HG03575 (cell line): Measurements from ENCODE around the gene KCNIP4.

Experiments
- ATAC-seq: cut with Tn5 transposase; IDR thresholded peaks from one replicate; pipeline ENCODE4 v1.9.1; 2021; ENCODE audit not compliant: unreplicated experiment, insufficient number of reproducible peaks, low FRiP score; ENCODE audit errors: extremely low read depth

The KCNIP4 gene

GRCh38 chr4:20723463-20723862 lies 1225.1 kb downstream of the KCNIP4 start:
- no peak for ATAC-seq

- ATAC-seq, result no peak
These were observed 1225.6 kb downstream of the KCNIP4 start for GRCh38 chr4:20723019-20723418.

- ATAC-seq, result no peak
These were observed 1237.2 kb downstream of the KCNIP4 start for GRCh38 chr4:20711335-20711734.

GRCh38 chr4:20700007-20700761 lies 1248.4 kb downstream of the KCNIP4 start, which contains the start of gene PACRGL:
Gene PACRGL (plus strand): TSS chr4:20700458. CDS start chr4:20704482, 4,024 bp downstream.
- ATAC-seq, result peak; percentile 94

- no peak for ATAC-seq
These were observed 1249.8 kb downstream of the KCNIP4 start for GRCh38 chr4:20698820-20699219.

GRCh38 chr4:20698382-20698781 lies 1250.2 kb downstream of the KCNIP4 start:
- ATAC-seq, result no peak

- ATAC-seq, result no peak
These were observed 1251.8 kb downstream of the KCNIP4 start for GRCh38 chr4:20696815-20697214.

GRCh38 chr4:20687864-20688263 lies 1260.7 kb downstream of the KCNIP4 start:
- ATAC-seq, result no peak

GRCh38 chr4:20684852-20685763 lies 1263.5 kb downstream of the KCNIP4 start:
- no peak for ATAC-seq

- no peak for ATAC-seq
These were observed 1264.8 kb downstream of the KCNIP4 start for GRCh38 chr4:20683766-20684165.

GRCh38 chr4:20682853-20683252 lies 1265.7 kb downstream of the KCNIP4 start:
- ATAC-seq, result no peak

- ATAC-seq, result no peak
These were observed 1267.3 kb downstream of the KCNIP4 start for GRCh38 chr4:20681271-20681670.

- ATAC-seq, result no peak
These were observed 1267.8 kb downstream of the KCNIP4 start for GRCh38 chr4:20680736-20681135.

- no peak for ATAC-seq
These were observed 1268.6 kb downstream of the KCNIP4 start for GRCh38 chr4:20679951-20680350.
